Measurements from ENCODE around the gene ASB8. TPM values are rescaled to one million over a fixed set of nuclear protein-coding genes. Genes with fewer than 3 reads are reported as not detected.

Gene ASB8
- total and polyA plus RNA-seq, 9 donors: 36.2 to 56.1 (median 41.6) TPM

DNA sequence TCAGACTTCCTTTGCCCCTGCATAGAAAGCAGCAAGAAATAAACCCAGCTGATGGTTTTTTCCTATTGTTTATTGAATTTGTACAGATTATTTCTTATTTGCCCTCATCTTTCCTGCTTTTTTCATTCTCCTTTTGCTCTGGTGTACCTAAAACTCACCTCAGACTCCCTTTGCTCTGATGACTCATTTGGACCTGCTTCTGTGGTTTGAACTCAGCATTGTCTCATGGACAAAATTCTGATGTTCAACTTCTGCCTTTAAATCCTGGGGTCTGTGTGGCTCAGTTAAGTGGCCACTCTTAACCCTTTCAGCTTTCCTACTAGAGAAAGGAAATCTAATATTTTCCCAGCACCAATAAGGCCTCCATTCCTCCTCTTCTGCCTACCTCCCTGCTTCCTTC lies 47.9 kb downstream of the ASB8 start:
- H3K4me1 ChIP-seq (ENCODE audit: control insufficient read depth, insufficient read depth, low read length): peaks cover 10% of the 10 kb centered on the region
- no peak for DNase-seq
- H3K27me3 ChIP-seq (ENCODE audit: control insufficient read depth, insufficient read depth, low read length): peaks cover 5% of the 10 kb centered on the region
- H3K27ac ChIP-seq (ENCODE audit: low read length): no peak overlapping the region
- H3K36me3 ChIP-seq (ENCODE audit: control insufficient read depth, insufficient read depth, low read length): no peaks in the 10 kb centered on the region
- no peaks in the 10 kb centered on the region for H3K9me3 ChIP-seq (replicated peaks; ENCODE audit: control insufficient read depth, low read depth, low read length)
- H3K4me3 ChIP-seq (ENCODE audit: low read length): no peak overlapping the region

DNA sequence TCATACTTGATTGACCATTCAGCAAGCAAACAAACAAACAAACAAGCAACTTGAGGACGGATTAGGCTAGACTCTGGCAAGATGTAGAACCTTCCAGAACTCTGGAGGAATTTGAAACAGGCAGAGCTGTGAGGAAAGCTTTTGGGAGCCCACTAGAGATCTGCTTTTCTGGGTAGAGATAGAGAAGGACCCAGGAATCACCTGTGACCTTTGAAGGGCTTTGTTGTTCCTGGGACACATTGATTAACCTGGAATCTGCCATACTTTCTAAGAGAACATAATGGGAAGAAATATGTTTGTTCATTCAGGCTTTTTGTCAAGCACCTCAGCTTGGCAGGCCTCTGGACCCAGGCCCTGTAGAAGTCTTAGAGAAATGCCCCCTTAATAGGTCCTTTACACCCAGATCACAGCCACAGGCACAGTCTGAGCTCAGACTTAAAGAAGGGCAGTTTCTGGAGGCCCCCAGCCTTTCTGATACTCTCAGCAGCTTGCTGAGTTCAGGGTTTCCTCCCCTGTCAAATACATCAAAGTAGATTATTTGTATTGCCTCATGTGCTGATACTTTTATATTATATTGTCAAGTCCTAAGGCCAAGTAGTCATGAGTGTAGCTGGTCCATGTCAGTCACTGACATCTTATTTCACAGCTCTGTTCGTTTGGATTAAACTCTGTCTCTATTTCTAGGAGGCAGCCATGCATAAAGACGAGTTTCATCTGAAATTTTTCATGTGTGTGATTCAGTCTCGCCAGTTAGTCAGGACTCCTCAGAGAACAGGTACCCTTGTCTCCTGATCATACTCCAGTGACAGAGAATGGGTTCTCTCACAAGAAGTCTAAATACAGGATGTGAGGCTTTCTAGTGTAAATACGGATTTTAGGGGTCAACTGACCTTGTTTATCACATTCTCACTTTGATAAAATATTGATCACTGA lies 50.4 kb downstream of the ASB8 start:
- H3K36me3 ChIP-seq (ENCODE audit: control insufficient read depth, insufficient read depth, low read length): no peaks in the 10 kb centered on the region
- H3K4me1 ChIP-seq (ENCODE audit: control insufficient read depth, insufficient read depth, low read length): peaks cover 10% of the 10 kb centered on the region
- H3K4me3 ChIP-seq (ENCODE audit: low read length): peak overlapping the region; percentile 79
- 93% methylated on average over 2 of the region's 5 CpGs for WGBS (ENCODE audit: insufficient coverage)
- H3K27me3 ChIP-seq (ENCODE audit: control insufficient read depth, insufficient read depth, low read length): peaks cover 2% of the 10 kb centered on the region
- no peak for DNase-seq
- H3K27ac ChIP-seq (ENCODE audit: low read length): peak overlapping the region; percentile 99
- no peaks in the 10 kb centered on the region for H3K9me3 ChIP-seq (replicated peaks; ENCODE audit: control insufficient read depth, low read depth, low read length)

DNA sequence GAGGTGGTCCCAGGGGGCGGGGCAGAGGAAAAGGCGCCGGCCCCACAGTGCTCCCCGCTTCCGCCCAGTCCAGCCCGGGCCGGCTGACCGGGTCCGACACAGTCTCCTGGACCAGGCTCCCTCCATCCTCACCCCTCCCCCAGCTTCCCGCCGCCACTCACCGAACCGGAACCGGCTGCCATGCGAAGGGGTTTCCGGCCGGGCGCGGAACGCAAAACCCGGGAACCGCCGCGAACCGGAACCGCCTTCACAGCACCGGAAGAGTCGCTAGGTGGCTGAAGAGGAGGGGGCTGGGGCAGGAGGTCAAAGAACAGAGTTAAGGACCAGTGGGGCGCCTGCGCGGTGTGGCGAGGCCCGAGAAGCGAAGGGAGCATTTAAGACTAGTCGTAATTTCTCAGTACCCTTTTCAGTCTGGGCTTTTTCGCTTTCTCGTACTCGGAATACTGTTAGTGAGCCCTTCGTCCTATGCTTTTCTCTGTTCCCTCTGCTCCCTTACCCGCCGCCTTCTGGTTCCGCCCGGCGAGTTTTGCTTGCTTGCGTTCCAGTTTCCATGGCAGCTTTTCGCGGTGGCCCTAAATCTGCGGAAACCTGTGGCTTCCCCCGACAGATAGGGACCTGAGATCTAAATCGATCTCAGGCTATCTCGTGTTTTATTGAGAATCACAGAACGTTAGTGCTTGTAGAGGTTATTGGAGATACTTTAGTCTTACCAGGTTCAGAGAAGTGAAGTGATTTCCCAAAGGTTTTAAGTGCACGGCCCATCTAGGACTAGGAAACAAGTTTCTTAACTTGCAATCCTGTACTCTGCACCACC lies 51.2 kb downstream of the ASB8 start, which contains the start of gene SENP1:
Gene SENP1 (minus strand): TSS at position 213 of the 814 bp plus-strand sequence. CDS start 4,607 bp downstream, outside the sequence.
- peaks cover 2% of the 10 kb centered on the region for H3K27me3 ChIP-seq (ENCODE audit: control insufficient read depth, insufficient read depth, low read length)
- DNase-seq: peak; percentile 94
- H3K4me3 ChIP-seq (ENCODE audit: low read length): peak within 1 kb of the TSS; percentile 79
- H3K9me3 ChIP-seq (replicated peaks; ENCODE audit: control insufficient read depth, low read depth, low read length): no peaks in the 10 kb centered on the region
- peak within 1 kb of the TSS; percentile 99 for H3K27ac ChIP-seq (ENCODE audit: low read length)
- H3K36me3 ChIP-seq (ENCODE audit: control insufficient read depth, insufficient read depth, low read length): no peaks in the 10 kb centered on the region
- WGBS (ENCODE audit: insufficient coverage): under 1% methylated on average over 38 of the region's 53 CpGs
- H3K4me1 ChIP-seq (ENCODE audit: control insufficient read depth, insufficient read depth, low read length): peaks cover 10% of the 10 kb centered on the region

DNA sequence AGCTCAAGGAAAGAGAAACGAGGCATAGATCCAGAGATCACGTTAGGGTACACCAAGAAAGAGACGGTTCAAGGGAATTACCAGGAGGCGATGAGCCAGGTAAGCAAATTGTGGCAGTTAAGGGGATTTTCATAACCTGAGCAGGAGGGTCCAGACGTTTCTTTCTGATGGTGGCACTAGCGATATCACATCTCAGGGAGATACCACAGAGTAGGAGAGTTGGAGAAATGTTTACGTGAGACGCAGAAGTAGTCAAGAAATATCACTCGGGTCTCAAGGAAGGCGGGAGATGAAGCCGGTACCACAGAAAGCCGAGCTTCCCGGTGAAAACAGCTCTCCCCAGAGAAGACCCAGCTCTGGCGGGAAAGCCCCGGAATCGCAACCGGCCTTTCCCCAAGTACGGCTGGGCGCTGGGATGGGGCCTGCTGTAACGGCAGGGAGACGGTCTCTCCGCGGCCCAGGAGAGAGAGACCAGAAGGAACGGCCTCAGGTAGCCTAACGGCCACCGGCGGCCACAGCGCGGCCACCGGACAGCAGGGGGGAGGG lies 51.9 kb downstream of the ASB8 start:
- under 1% methylated on average over 22 of the region's 30 CpGs for WGBS (ENCODE audit: insufficient coverage)
- Histone ChIP-seq H3K4me3 (ENCODE audit: low read length) (peak overlapping the region; percentile 79), H3K27me3 (ENCODE audit: control insufficient read depth, insufficient read depth, low read length) (peaks cover under 1% of the 10 kb centered on the region), H3K27ac (ENCODE audit: low read length) (peak overlapping the region; percentile 99), H3K4me1 (ENCODE audit: control insufficient read depth, insufficient read depth, low read length) (peaks cover 10% of the 10 kb centered on the region), H3K36me3 (ENCODE audit: control insufficient read depth, insufficient read depth, low read length) (no peaks in the 10 kb centered on the region), H3K9me3 (replicated peaks; ENCODE audit: control insufficient read depth, low read depth, low read length) (no peaks in the 10 kb centered on the region)
- no peak for DNase-seq

DNA sequence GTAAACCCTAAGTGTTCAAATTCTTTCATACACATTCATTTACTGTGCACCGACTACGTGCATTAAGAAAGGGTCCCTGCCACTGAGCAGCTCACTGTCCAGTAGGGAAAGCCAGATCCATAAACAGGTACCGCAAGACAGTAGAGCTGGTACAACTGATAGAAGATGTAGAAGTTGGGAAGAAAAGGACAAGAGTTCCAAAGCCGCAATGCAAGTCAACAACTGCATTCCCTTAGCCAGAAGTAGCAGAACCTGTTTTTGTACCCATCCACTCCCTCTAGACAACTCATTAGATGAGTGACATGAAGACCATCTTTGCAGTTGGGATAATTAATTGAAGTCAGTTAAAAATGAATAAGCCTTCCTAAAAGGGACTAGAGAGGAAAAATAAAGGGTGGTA lies 52.8 kb downstream of the ASB8 start:
- Histone ChIP-seq H3K4me3 (ENCODE audit: low read length) (peak overlapping the region; percentile 1), H3K27me3 (ENCODE audit: control insufficient read depth, insufficient read depth, low read length) (no peaks in the 10 kb centered on the region), H3K36me3 (ENCODE audit: control insufficient read depth, insufficient read depth, low read length) (no peaks in the 10 kb centered on the region), H3K4me1 (ENCODE audit: control insufficient read depth, insufficient read depth, low read length) (peaks cover 10% of the 10 kb centered on the region), H3K27ac (ENCODE audit: low read length) (no peak overlapping the region), H3K9me3 (replicated peaks; ENCODE audit: control insufficient read depth, low read depth, low read length) (no peaks in the 10 kb centered on the region)
- DNase-seq: no peak
- 67% methylated on average over 1 of the region's 4 CpGs for WGBS (ENCODE audit: insufficient coverage)

Other genes starting within 250 kb of the ASB8 start
- 59.6 TPM for gene TMEM106C, start 193.9 kb downstream of the ASB8 start, total RNA-seq
- 10 to 100 TPM; 45.3 to 74.1 (median 56.4) TPM for gene TMEM106C, start 193.9 kb downstream of the ASB8 start, polyA plus RNA-seq (ENCODE audit: insufficient read depth in 1 of 8, insufficient read length in 8 of 8, low replicate concordance in 1 of 8)
- 88.7 TPM for gene COL2A1, start 153.0 kb downstream of the ASB8 start, total RNA-seq
- 100 to 1,000 TPM in 1 of 8 donors, 10 to 100 TPM in 6, 1 to 10 TPM in 1; 7.6 to 185 (median 38.5) TPM for gene COL2A1, start 153.0 kb downstream of the ASB8 start, polyA plus RNA-seq (ENCODE audit: insufficient read depth in 1 of 8, insufficient read length in 8 of 8, low replicate concordance in 1 of 8)
- 19.7 TPM for gene SENP1, start 51.4 kb downstream of the ASB8 start, total RNA-seq
- 10 to 100 TPM; 11.4 to 17.0 (median 14.4) TPM for gene SENP1, start 51.4 kb downstream of the ASB8 start, polyA plus RNA-seq (ENCODE audit: insufficient read depth in 1 of 8, insufficient read length in 8 of 8, low replicate concordance in 1 of 8)
- 247 TPM for gene PFKM, start 38.2 kb downstream of the ASB8 start, total RNA-seq
- 100 to 1,000 TPM; 187 to 287 (median 234) TPM for gene PFKM, start 38.2 kb downstream of the ASB8 start, polyA plus RNA-seq (ENCODE audit: insufficient read depth in 1 of 8, insufficient read length in 8 of 8, low replicate concordance in 1 of 8)
- gene CCDC184, start 26.1 kb upstream of the ASB8 start, total RNA-seq: 1.2 TPM
- gene CCDC184, start 26.1 kb upstream of the ASB8 start, polyA plus RNA-seq (ENCODE audit: insufficient read depth in 1 of 8, insufficient read length in 8 of 8, low replicate concordance in 1 of 8): 1 to 10 TPM in 5 of 8 donors, under 1 TPM in 3; 0.60 to 3.3 (median 1.3) TPM
- not detected for gene OR10AD1, start 45.8 kb upstream of the ASB8 start, total RNA-seq
- under 1 TPM in 3 of 8 donors, not detected in 5; 0.12 to 0.22 (median 0.15) TPM for gene OR10AD1, start 45.8 kb upstream of the ASB8 start, polyA plus RNA-seq (ENCODE audit: insufficient read depth in 1 of 8, insufficient read length in 8 of 8, low replicate concordance in 1 of 8)
- gene ZNF641, start 193.4 kb upstream of the ASB8 start, total RNA-seq: 17.8 TPM
- 10 to 100 TPM; 10.5 to 16.4 (median 14.5) TPM for gene ZNF641, start 193.4 kb upstream of the ASB8 start, polyA plus RNA-seq (ENCODE audit: insufficient read depth in 1 of 8, insufficient read length in 8 of 8, low replicate concordance in 1 of 8)

Data from muscle of leg (tissue), 11 donors.